NOMO-1 treated with dmso at 0.1 percent for 144 hours (cell line): ENCODE data around the gene WAC.

Experiments used
- DNase-seq: peaks from one replicate; lab custom pipeline; 2025; ENCODE audit not compliant: unreplicated experiment; lab: John Stamatoyannopoulos, UW

Gene WAC

GRCh38 chr10:28523725-28524252 lies 9.1 kb upstream of the WAC start:
- DNase-seq: no peak

DNA sequence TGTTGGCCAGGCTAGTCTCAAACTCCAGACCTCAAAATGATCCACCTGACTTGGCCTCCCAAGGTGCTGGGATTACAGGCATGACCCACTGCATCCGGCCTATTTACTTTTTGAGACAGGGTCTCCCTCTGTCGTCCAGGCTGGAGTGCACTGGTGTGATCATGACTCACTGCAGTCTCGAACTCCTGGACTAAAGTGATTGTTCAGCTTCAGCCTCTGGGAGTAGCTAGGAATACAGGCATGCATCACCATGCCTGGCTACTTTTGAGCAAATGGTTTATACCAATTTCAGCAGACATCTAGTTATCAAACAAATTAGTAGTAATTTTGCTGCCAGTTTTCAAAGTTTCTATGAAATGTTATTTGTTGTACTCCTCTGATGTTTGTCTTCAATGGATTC lies 2.2 kb upstream of the WAC start:
- no peak for DNase-seq

DNA sequence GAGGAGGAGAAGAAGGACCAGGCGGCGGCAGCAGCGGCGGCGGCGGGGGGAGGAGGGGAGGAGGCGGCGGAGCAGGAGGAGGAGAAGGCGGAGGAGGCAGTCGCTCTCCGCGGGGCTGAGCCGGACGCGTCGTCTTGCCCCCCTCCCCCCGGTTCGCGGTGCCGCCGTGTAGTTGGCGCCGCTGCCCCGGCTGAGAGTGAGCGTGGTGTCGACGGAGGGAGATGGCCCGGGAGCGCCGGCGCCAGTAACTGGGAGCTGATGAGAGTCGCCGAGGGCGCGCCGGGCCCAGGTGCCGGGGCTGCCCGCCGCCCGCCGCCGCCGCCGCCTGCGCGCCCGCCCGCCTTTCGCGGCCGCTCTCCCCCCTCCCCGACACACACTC lies 257 bp downstream of the WAC start:
- DNase-seq: no peak

DNA sequence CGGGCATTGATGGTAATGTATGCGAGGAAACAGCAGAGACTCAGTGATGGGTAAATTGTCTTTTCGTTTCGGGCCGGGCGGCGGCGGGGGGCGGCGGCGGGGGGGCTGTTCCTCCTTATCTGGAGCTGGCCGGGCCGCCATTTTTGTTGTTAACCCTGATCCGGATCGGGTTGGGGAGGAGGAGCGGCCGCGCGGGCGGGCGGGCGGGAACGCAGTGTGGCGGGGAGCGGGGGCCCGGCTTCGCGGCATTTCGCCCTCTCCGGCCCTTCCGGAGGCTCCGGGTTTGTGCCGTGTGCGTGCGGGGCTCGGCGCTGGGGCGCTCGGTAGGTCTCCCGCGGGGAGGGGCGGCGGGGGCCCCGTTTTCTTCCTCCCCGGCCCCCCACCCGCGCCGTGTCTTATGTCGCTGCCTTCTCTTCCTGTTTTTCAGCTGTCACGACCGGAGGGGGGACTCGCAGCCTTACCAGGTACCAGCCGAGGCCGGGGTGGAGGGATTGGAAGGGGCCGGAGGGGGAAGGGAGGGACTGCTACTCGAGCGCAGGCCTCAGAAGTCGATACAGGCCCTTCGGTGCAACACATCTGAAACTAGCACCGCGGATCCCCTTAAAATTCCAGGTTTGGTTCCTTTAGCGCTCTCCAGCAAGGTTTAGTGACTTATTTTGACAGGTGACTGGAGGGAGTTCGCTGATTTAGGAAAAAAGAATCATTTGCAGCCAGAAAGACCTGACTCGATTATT lies 820 bp downstream of the WAC start:
- peak; percentile 22 for DNase-seq

DNA sequence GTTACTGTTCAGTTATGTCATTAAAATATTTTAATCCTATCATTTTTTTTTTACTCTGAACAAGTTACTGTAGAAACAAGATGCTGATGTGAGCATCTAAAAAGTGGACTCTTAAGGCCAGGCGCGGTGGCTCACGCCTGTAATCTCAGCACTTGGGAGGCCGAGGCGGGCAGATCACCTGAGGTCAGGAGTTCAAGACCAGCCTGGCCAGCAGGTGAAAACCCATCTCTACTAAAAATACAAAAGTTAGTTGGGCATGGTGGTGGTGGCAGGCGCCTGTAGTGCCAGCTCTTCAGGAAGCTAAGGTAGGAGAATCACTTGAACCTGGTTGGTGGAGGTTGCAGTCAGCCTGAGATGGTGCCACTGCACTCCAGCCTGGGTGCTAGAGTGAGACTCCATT lies 2.9 kb downstream of the WAC start:
- DNase-seq: no peak

DNA sequence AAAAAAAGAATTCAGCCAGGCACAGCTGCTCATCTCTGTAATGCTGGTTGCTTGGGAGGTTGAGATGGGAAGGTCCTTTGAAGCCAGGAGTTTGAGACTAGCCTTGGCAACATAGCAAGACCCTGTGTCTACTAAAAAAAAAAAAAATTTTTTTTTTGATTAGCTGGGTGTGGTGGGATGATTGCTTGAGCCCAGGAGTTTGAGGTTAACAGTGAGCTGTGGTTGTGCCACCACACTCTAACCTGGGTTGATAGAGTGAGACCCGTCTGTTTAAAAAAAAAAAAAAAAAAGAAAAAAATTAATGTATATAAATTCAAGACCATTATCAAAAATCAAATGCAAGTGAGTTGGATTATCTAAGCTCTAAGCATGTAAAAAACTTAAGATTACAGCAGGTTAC lies 5.7 kb downstream of the WAC start:
- no peak for DNase-seq

- no peak for DNase-seq
Measured at GRCh38 chr10:28540145-28540544, 7.2 kb downstream of the WAC start.

GRCh38 chr10:28541717-28542365 lies 8.9 kb downstream of the WAC start:
- DNase-seq: no peak

DNA sequence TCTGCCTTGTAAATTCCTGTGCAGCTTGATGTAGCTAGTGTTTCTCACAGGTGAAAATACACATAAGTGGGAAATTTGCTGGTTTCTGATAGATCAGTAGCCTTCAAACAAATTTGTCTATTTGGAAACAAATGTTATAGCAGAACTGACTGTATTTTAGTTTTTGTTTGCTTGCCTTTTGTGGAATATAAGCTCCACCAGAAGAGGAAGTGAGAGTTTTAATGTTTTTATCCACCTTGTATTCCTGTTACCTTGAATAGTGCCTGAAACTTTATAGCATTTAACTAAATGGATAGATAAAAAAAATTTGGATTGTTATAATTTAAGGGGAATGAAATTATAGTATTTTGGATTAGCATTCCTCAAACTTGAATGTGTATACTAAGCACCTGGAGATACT lies 9.8 kb downstream of the WAC start:
- DNase-seq: no peak

DNA sequence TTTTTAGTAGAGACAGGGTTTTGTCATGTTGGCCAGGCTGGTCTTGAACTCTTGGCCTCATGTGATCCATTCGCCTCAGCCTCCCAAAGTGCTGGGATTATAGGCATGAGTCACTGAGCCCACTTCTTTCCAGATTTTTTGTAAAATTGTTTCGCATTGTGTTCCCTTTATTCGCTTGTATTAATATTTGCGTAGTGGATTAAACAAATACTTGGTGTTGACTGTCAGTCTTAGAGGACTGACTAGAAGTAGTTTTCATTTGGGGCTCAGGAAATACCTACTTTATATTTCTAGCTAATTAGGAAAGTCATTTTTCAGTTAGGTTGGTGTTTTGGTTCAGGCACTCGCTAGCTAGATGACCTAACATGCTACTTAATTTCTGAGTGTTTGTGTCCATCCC lies 11.1 kb downstream of the WAC start:
- DNase-seq: no peak

DNA sequence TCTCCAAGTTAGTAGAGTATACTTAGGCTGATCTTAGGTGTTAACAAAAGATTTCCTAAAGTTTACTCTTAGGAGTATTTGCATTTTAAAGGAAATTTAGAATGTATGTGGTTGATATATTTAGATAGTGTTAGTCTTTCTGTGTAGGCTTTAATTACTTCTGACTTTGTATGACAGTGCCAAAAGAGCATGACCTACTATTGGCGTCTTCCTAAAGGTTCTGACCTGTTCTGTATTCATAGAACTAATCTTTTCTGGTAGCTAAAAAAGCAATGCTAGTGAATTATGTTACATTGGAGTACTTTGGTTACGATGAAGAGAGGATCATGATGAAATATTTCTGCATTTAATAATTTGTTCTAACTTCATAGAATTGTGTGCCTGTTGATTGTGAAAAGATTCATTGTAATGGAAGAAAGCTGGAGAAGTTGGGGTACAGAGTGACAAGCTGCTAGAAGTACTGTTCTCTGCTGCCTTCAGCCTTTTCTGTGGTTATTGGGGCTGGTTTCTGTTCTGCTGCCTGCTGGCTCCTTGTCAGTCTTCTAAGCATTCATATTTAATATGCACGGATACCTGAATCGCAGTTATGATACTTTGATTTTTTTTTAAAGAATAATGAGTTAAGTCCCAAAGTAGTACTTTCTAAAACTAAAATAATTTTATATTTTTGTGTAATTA lies 13.2 kb downstream of the WAC start:
- no peak for DNase-seq

DNA sequence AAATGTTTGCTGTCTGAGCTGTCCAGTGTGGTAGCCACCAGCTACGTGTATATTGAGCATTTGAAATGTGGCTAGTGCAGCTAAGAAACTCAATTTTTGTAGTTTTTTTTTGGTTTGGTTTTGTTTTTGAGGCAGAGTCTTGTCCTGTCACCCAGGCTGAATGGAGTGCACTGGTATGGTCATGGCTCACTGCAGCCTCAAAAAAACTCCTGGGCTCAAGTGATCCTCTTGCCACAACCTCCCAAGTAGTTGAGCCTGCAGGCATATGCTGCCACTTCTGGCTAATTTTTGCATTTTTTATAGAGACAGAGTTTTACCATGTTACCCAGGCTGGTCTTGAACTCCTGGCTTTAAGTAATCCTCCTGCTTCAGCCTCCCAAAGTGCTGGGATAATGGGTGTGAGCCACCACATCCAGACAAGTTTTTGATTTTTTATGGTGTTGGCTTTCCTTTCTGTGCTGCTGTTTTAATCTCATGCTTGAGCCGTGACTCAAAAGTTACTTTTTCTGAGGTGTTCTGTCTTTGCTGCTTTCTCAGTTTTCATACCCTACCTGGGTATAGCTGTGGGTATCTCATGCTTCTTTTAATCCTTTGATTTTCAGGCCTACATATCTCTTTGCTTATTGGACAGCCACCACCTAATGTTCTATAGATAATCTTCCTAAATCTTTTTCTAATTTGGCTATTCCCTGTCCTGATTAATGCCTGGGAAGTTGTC lies 16.0 kb downstream of the WAC start:
- DNase-seq: no peak

DNA sequence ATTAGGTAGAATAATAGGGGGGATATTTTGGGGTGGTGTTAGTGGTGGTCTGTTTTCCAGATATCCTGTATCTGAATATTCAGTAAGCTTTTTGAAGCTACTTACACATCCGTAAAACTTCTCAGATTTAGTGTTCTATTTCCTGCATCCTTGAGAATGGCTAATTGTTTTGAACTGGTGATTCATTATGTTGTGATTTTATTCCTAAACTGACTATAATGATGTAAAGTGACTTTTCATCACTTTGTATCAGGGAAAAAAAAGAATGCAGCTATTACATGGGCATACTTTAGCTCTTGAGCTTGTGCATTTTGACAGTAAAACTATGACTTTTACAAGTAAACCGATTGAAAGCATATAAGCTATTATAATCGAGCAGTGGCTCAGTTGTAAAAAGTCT lies 18.2 kb downstream of the WAC start:
- DNase-seq: no peak

GRCh38 chr10:28552775-28553174 lies 19.9 kb downstream of the WAC start:
- no peak for DNase-seq

DNA sequence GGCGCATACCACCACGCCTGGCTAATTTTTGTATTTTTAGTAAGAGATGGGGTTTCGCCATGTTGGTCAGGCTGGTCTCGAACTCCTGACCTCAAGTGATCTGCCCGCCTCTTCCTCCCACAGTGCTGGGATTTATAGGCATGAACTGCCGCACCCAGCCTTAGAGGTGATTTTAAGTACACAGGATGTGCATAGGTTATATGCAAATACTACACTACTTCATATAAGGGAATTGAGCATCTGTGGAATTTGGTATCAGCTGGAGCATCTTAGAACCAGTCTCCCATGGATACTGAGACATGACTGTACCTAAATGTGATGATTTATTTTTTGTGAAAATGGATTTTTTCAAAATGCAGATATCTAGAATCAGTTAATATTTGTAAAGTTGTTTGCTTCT lies 21.1 kb downstream of the WAC start:
- DNase-seq: no peak

DNA sequence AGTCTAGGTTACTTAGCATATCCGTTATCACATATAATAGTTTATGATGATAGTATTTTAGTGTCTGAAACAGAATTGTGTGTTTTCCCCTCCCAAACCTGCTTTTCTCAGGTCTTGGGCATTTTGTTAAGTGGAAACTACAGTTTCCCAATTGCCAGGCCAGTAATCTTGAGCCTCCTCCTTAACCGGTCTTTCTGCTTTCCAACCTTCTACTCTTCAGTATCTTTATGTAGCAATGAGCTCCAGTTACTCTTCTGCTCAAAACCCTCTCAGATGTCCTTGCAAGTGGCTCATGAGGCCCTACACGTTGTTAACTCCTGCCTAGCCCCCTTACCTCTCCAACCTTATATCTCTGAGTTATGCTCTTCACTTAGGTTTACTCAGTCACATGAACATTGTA lies 22.0 kb downstream of the WAC start:
- DNase-seq: no peak

DNA sequence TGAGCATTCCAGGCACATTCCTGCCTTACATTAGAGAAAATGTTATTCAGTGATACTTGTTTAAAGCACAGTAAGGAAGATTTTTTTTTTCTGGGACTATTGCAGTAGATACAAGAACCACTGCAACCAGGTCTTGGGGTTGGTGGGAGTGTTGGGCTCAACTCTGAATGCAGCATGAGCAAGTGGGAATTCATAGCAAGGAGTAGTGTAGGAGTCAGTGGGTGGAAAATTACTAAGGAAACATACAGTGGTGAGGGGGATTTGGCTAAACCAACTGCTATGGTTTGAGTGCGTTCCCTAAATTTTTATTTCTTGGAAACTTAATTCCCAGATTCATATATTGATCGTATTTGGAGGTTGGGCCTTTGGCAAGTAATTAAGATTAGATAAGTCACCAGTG lies 22.4 kb downstream of the WAC start:
- DNase-seq: no peak

DNA sequence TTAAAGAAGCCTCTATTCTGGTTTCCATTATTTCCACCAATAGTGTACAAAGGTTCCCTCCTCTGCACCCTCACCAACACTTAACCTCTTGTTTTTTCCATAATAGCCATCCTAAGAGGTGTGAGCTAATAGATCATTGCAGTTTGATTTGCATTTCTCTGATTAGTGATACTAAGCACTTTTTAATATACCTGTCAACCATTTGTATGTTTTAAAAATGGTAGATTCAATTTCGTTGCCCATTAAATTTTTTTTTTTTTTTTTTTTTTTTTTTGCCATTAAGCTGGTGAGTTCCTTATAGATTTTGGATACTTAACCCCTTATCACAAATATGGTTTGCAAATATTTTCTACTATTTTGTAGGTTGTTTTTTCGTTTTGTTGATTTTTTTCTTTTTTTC lies 23.2 kb downstream of the WAC start:
- DNase-seq: no peak

- no peak for DNase-seq
Measured at GRCh38 chr10:28558186-28558585, 25.3 kb downstream of the WAC start.

- DNase-seq: no peak
Measured at GRCh38 chr10:28558923-28559508, 26.1 kb downstream of the WAC start.

DNA sequence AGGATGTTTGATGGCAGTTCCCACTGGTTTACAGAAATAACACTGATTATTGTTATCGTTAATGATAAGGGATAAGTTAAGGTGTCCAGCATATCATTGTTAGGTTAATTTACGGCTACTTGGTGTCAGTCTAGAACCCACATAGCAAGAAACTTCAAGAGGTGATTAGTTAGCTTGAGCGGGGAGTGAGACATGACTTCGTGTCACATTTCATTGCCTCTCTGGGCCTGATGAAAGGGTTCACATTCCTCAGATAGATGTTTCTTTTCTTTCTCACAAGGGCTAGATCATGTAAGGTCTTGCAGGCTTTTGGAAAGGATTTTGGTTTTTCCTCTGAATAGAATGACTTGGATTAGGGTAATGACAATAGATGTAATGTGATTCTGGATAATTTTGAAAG lies 26.7 kb downstream of the WAC start:
- DNase-seq: no peak
